ENCODE results near the gene MDP1. TPM values are rescaled to one million over a fixed set of nuclear protein-coding genes. Genes with fewer than 3 reads are reported as not detected.

MDP1 gene
- total RNA-seq, 2 experiments from 2014 or later = 23.2 to 26.6 TPM

DNA sequence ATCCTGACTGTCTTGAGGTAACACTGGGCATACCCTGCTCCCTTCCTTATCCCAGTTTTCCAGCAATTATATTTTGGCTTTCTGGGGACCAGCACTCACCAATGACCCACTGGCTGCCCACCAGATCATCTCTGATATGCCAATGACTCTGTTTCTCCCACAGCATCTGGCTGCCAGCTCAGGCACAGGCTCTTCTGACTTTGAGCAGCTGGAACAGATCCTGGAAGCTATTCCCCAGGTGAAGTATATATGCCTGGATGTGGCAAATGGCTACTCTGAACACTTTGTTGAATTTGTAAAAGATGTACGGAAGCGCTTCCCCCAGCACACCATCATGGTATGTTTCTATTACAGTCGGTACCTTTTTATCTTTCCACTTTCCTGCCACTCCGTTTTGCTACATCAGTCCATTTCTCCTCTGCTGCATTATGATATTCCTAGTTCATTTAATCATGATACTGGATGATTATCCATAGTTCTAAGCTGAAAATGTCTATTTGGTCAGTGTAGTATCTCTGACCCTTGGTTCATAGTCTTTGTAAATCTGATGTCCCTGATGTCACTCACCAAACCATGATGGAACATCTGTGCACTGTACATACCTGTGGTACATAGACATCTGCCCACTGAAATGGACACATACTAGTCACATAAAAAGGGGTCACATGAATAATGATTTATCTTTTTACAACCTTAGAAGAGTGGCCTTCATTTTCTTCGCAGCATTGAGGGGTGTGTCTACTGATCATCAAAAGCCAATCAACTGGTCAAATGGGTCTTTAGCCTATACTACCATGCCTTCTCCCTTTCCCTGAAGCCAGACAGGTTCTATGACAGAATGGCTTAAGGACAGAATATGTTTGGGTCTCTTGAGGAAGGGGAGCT is 20.2 kb upstream of the MDP1 start:
- no peak overlapping the region for H3K27ac ChIP-seq (ENCODE audit: low read depth, low read length, poor library complexity, severe bottlenecking)
- ChIA-PET CTCF (ENCODE audit: unreplicated experiment) (interaction anchor here (1.0 kb wide), 1 partner anchor 70 kb away, joined by 3 read pairs; no protein-coding TSS in a partner anchor), POLR2A (interaction anchor here (0.7 to 1.2 kb wide), 2 partner anchors 9 to 61 kb away, joined by 3 to 4 read pairs; no protein-coding TSS in a partner anchor)
- H3K4me1 ChIP-seq (ENCODE audit: insufficient read depth, low read length, poor library complexity, severe bottlenecking) = peaks cover 34% of the 10 kb centered on the region
- no peaks in the 10 kb centered on the region for H3K9me2 ChIP-seq (ENCODE audit: insufficient read depth, low read length)
- intact Hi-C loops (cut with micrococcal nuclease; ENCODE audit: unreplicated experiment) = no loop called here
- no peak overlapping the region for H3K4me3 ChIP-seq (ENCODE audit: low read depth, low read length, poor library complexity, severe bottlenecking)
- no peak overlapping the region for H2AFZ ChIP-seq (ENCODE audit: low read length)
- peaks cover 32% of the 10 kb centered on the region for H3K79me2 ChIP-seq (ENCODE audit: insufficient read depth, low read depth, low read length)
- H4K20me1 ChIP-seq (ENCODE audit: insufficient read depth, low read length) = no peaks in the 10 kb centered on the region
- H3K4me2 ChIP-seq (ENCODE audit: low read length) = no peak overlapping the region
- DNase-seq (ENCODE audit: low spot score) = no peak
- no peaks in the 10 kb centered on the region for H3K9me3 ChIP-seq (ENCODE audit: low read length)
- peaks cover 72% of the 10 kb centered on the region for H3K36me3 ChIP-seq (ENCODE audit: insufficient read depth, low read length)
- BruUV-seq (replicated peaks) = no TSS peak
- TF ChIP-seq, protein P1, sequence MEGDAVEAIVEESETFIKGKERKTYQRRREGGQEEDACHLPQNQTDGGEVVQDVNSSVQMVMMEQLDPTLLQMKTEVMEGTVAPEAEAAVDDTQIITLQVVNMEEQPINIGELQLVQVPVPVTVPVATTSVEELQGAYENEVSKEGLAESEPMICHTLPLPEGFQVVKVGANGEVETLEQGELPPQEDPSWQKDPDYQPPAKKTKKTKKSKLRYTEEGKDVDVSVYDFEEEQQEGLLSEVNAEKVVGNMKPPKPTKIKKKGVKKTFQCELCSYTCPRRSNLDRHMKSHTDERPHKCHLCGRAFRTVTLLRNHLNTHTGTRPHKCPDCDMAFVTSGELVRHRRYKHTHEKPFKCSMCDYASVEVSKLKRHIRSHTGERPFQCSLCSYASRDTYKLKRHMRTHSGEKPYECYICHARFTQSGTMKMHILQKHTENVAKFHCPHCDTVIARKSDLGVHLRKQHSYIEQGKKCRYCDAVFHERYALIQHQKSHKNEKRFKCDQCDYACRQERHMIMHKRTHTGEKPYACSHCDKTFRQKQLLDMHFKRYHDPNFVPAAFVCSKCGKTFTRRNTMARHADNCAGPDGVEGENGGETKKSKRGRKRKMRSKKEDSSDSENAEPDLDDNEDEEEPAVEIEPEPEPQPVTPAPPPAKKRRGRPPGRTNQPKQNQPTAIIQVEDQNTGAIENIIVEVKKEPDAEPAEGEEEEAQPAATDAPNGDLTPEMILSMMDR (conservative IDR thresholded peaks at IDR 0.05; ENCODE audit: low read length) = no peak
- no peak for TF ChIP-seq EZH2phosphoT487 (IDR thresholded peaks at IDR 0.05; ENCODE audit: borderline replicate concordance, low read depth, low read length)

DNA sequence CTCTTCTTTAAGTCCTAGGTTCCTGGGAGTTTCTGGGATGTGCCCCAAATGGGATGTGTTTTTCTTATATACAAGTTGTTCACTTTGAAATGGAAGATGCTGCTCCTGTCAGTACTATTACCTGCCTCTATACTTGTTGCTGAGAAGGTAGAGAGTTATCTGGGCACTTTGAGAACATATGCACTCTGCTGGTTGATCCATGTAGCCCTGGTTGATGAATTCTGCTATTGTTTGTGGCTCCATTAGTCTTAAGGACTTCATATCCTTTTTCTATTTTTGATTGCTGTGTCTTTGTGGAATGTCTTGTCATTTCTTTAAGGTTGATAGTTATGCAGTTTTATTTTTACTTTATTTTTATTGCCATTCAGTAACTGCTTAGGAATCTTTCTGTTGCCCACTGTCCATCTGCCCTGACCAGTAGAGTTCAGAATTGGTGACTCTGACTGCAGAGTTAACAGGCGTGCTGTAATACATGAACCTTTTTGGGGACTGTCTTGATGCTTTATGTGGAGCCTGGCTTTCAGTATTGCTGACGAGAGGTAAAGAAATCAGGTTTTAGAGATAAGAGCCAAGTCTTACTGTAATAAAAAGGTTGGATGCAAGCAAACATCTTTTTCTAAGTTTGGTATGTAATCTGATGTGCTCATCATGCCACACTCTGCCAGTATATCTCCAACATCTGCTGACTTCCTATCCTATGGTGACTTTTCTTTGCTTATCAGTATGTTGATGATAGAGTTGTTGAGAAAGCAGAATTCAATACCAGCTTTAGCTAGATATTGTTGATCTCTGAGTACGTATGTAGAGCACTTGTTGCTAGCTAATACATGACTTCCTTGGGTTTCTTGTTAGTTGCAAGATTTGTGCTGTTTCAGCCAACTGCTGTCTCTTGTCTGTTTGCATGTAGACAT is 18.5 kb upstream of the MDP1 start:
- H3K4me1 ChIP-seq (ENCODE audit: insufficient read depth, low read length, poor library complexity, severe bottlenecking) = peaks cover 30% of the 10 kb centered on the region
- no peak overlapping the region for H3K27ac ChIP-seq (ENCODE audit: low read depth, low read length, poor library complexity, severe bottlenecking)
- no peaks in the 10 kb centered on the region for H4K20me1 ChIP-seq (ENCODE audit: insufficient read depth, low read length)
- H3K79me2 ChIP-seq (ENCODE audit: insufficient read depth, low read depth, low read length) = peaks cover 36% of the 10 kb centered on the region
- no peak for TF ChIP-seq EZH2phosphoT487 (IDR thresholded peaks at IDR 0.05; ENCODE audit: borderline replicate concordance, low read depth, low read length)
- TF ChIP-seq, protein P1 (conservative IDR thresholded peaks at IDR 0.05; ENCODE audit: low read length) = no peak; the same call in 1 of the 2 replicates
- H3K36me3 ChIP-seq (ENCODE audit: insufficient read depth, low read length) = peaks cover 55% of the 10 kb centered on the region
- H3K9me3 ChIP-seq (ENCODE audit: low read length) = no peaks in the 10 kb centered on the region
- peak overlapping the region; percentile 87 for H3K4me2 ChIP-seq (ENCODE audit: low read length)
- peak overlapping the region; percentile 84 for H3K4me3 ChIP-seq (ENCODE audit: low read depth, low read length, poor library complexity, severe bottlenecking)
- intact Hi-C loops (cut with micrococcal nuclease; ENCODE audit: unreplicated experiment) = no loop called here
- CTCF ChIA-PET (ENCODE audit: unreplicated experiment) = no interaction called here
- BruUV-seq (replicated peaks) = no TSS peak
- H2AFZ ChIP-seq (ENCODE audit: low read length) = no peak overlapping the region
- DNase-seq (ENCODE audit: low spot score) = no peak
- no peaks in the 10 kb centered on the region for H3K9me2 ChIP-seq (ENCODE audit: insufficient read depth, low read length)
- POLR2A ChIA-PET = interaction anchor here (0.6 to 1.2 kb wide), 4 partner anchors 7 to 40 kb away, joined by 3 to 4 read pairs (median 4); partner anchors contain the start of gene CHMP4A

All from OCI-LY7 (cell line).